Measurements from ENCODE around the gene TPST2.

TPST2 gene

DNA sequence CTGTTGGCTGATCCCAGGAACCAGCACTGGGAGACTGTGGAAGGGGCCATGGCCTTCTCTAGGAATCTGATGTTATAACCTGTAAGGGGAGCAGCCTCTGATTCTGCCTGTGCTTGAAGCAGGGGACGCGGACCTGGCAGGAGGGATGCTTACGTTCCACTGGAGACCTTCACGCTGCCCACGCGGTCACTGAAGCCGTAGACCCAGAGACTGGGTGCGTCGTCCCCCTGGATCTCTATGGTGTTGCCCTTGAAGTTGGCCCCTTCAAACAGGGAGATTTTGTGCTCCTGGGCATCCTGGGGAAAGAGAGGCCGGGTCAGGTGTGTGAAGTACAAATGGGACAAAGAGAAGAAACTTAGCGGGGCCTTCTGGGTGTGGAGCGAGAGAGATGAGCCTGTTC lies 11.8 kb upstream of the TPST2 start:
- no peaks in the 10 kb centered on the region for H3K9me3 ChIP-seq (ENCODE audit: control insufficient read depth, insufficient read depth, low read length)
- no peaks in the 10 kb centered on the region for H3K36me3 ChIP-seq (ENCODE audit: insufficient read depth, low read length)
- H3K9ac ChIP-seq (ENCODE audit: low read depth, low read length) = no peak overlapping the region
- no peaks in the 10 kb centered on the region for H3K4me1 ChIP-seq (ENCODE audit: insufficient read depth, low read length)

- Histone ChIP-seq H3K9ac (ENCODE audit: low read depth, low read length) (no peak overlapping the region), H3K4me1 (ENCODE audit: insufficient read depth, low read length) (no peaks in the 10 kb centered on the region), H3K9me3 (ENCODE audit: control insufficient read depth, insufficient read depth, low read length) (no peaks in the 10 kb centered on the region), H3K36me3 (ENCODE audit: insufficient read depth, low read length) (no peaks in the 10 kb centered on the region)
Observed at GRCh38 chr22:26599505-26599904, 9.6 kb upstream of the TPST2 start.

GRCh38 chr22:26597480-26597879 lies 7.5 kb upstream of the TPST2 start:
- no peaks in the 10 kb centered on the region for H3K36me3 ChIP-seq (ENCODE audit: insufficient read depth, low read length)
- no peaks in the 10 kb centered on the region for H3K4me1 ChIP-seq (ENCODE audit: insufficient read depth, low read length)
- H3K9ac ChIP-seq (ENCODE audit: low read depth, low read length) = no peak overlapping the region
- H3K9me3 ChIP-seq (ENCODE audit: control insufficient read depth, insufficient read depth, low read length) = no peaks in the 10 kb centered on the region

- Histone ChIP-seq H3K9ac (ENCODE audit: low read depth, low read length) (no peak overlapping the region), H3K4me1 (ENCODE audit: insufficient read depth, low read length) (peaks cover 3% of the 10 kb centered on the region; the same call in 1 of the 2 replicates)
Observed at GRCh38 chr22:26597026-26597425, 7.1 kb upstream of the TPST2 start.

GRCh38 chr22:26593763-26594162 lies 3.8 kb upstream of the TPST2 start:
- H3K9me3 ChIP-seq (ENCODE audit: control insufficient read depth, insufficient read depth, low read length) = no peaks in the 10 kb centered on the region
- no peak overlapping the region for H3K9ac ChIP-seq (ENCODE audit: low read depth, low read length)
- H3K4me1 ChIP-seq (ENCODE audit: insufficient read depth, low read length) = peaks cover 9% of the 10 kb centered on the region; the same call in 1 of the 2 replicates
- no peaks in the 10 kb centered on the region for H3K36me3 ChIP-seq (ENCODE audit: insufficient read depth, low read length)

More at GRCh38 chr22:26597026-26597425, 7.1 kb upstream of the TPST2 start:
- no peaks in the 10 kb centered on the region for H3K9me3 ChIP-seq (ENCODE audit: control insufficient read depth, insufficient read depth, low read length)
- H3K36me3 ChIP-seq (ENCODE audit: insufficient read depth, low read length) = no peaks in the 10 kb centered on the region

- no peak overlapping the region for H3K9ac ChIP-seq (ENCODE audit: low read depth, low read length)
- peaks cover 3% of the 10 kb centered on the region; the same call in 1 of the 2 replicates for H3K36me3 ChIP-seq (ENCODE audit: insufficient read depth, low read length)
- peaks cover 9% of the 10 kb centered on the region; the same call in 1 of the 2 replicates for H3K4me1 ChIP-seq (ENCODE audit: insufficient read depth, low read length)
- no peaks in the 10 kb centered on the region for H3K9me3 ChIP-seq (ENCODE audit: control insufficient read depth, insufficient read depth, low read length)
Observed at GRCh38 chr22:26592421-26592891, 2.5 kb upstream of the TPST2 start.

DNA sequence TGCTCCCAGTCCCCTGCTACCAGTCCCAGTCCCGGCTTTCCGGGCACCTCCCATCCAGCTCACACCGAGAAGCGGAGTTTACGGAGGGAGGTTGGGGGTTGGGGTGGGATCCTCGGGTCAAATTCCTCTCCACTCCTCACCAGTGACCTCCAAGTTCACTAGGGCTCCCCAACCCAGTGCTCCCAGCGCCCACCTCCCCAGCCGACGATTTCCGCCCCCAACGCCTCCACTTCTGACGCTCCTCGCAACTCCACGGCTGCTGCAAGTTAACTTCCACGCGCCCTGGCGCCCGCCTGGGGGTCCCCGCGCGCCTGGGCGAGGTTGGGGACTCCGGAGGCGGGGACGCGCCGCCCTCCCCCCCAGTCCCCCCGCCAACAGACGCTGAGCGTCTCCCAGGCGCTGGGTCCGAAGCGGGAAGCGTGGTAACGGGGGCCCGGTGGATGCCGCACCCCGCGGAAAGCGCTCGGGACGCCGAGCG lies 526 bp downstream of the TPST2 start:
- H3K9me3 ChIP-seq (ENCODE audit: control insufficient read depth, insufficient read depth, low read length) = no peaks in the 10 kb centered on the region
- peaks cover 5% of the 10 kb centered on the region; the same call in 1 of the 2 replicates for H3K36me3 ChIP-seq (ENCODE audit: insufficient read depth, low read length)
- peak overlapping the region; percentile 62 for H3K9ac ChIP-seq (ENCODE audit: low read depth, low read length)
- H3K4me1 ChIP-seq (ENCODE audit: insufficient read depth, low read length) = peaks cover 16% of the 10 kb centered on the region

DNA sequence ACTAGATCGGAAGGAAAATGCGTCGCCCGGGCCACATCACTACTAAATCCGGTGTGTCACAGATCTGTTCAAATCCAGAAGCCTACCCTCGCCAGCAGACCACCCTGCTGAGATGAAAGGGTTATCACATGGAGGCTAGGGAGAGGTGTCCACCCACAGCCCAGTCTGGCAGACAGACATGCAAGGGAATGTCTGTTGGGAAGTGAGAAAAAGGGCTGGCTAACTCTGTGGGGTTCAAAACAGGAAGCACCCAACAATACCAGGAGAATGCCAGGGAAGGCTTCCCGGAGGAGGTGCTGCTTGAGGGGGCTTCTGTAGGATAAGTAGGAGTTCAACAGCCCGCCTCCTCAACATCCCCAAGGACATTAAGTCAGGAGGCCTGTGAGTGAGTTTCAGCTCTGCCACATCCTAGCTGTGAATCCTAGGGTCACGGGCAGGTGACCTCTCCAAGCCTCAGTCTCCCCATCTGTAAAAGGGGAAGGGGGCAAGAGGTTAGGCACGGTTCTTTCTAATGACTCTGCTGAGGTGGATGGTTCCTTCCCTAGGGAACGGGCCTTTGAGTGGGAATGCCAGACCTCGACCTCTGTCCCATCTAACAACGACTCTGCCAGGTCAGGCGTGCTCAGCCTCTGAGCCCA lies 1.1 kb downstream of the TPST2 start:
- peak overlapping the region; percentile 62 for H3K9ac ChIP-seq (ENCODE audit: low read depth, low read length)
- H3K4me1 ChIP-seq (ENCODE audit: insufficient read depth, low read length) = peaks cover 16% of the 10 kb centered on the region
- peaks cover 5% of the 10 kb centered on the region; the same call in 1 of the 2 replicates for H3K36me3 ChIP-seq (ENCODE audit: insufficient read depth, low read length)

DNA sequence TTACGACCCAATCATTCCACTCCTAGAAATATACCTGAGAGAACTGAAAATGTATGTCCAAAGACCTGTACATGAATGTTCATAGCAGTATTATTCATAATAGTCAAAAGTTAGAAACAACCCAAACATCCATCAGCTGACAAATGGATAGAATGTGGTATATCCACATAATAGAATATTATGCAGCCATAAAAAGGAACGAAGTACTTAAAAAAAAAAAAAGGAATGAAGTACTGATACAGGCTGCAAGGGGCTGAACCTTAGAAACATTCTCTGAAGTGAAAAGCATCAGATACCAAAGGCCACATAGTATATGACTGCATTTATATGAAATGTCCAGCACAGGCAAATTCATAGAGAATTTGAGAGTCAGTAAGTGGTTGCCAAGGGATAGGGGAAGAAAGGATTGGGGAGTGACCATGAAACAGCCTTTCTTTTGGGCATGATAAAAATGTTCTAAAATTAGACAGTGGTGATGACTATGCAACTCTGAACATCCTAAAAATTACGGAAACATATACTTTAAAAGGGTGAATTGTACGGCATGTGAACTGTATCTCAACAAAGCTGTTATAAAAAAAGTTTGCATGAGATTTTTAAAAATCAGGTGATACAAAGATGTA lies 1.8 kb downstream of the TPST2 start:
- Histone ChIP-seq H3K9ac (ENCODE audit: low read depth, low read length) (no peak overlapping the region), H3K36me3 (ENCODE audit: insufficient read depth, low read length) (peaks cover 5% of the 10 kb centered on the region; the same call in 1 of the 2 replicates), H3K4me1 (ENCODE audit: insufficient read depth, low read length) (peaks cover 16% of the 10 kb centered on the region), H3K9me3 (ENCODE audit: control insufficient read depth, insufficient read depth, low read length) (no peaks in the 10 kb centered on the region)

More for the DNA sequence above, 1.1 kb downstream of the TPST2 start:
- H3K9me3 ChIP-seq (ENCODE audit: control insufficient read depth, insufficient read depth, low read length) = no peaks in the 10 kb centered on the region

DNA sequence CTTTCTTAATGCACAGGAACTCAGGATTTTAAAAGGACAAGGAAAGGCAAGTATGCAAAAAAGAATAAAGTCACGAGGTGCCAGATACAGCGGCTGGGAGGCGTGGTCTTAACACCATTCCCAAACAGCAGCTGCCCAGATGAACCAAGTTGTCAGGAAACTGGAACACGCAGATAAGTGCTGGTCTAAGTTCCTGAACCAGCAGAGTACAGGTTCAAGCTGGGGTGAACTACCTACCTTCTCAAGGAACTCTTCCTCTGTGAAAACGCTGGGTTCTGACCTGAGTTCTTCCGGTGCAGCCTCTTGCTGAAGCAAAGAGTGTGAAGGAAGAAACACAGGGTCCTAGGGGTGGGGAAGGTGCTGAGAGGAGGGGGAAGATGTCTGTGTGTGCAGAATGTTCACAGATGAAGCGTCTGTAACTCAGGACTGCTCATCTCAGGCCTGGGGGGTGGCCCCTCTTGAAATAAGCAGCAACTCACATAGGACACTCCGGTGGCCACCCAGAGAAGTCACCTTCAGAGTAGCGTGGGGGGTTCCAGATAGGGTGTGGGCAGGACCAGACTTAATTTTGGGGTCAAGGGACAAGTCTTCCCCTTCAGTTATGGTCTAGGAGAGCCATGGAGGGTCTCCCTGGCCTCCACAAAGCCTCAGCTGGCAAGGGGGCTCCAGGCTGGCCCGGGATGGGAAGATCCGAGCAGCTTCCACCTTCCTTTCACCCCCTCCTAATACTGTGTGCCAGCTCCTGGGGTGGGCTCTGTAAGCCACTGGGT lies 3.2 kb downstream of the TPST2 start:
- no peaks in the 10 kb centered on the region for H3K9me3 ChIP-seq (ENCODE audit: control insufficient read depth, insufficient read depth, low read length)
- H3K36me3 ChIP-seq (ENCODE audit: insufficient read depth, low read length) = peaks cover 5% of the 10 kb centered on the region; the same call in 1 of the 2 replicates
- no peak overlapping the region for H3K9ac ChIP-seq (ENCODE audit: low read depth, low read length)
- H3K4me1 ChIP-seq (ENCODE audit: insufficient read depth, low read length) = peaks cover 14% of the 10 kb centered on the region

- peaks cover 19% of the 10 kb centered on the region for H3K4me1 ChIP-seq (ENCODE audit: insufficient read depth, low read length)
Observed at GRCh38 chr22:26585104-26585790, 4.7 kb downstream of the TPST2 start.

DNA sequence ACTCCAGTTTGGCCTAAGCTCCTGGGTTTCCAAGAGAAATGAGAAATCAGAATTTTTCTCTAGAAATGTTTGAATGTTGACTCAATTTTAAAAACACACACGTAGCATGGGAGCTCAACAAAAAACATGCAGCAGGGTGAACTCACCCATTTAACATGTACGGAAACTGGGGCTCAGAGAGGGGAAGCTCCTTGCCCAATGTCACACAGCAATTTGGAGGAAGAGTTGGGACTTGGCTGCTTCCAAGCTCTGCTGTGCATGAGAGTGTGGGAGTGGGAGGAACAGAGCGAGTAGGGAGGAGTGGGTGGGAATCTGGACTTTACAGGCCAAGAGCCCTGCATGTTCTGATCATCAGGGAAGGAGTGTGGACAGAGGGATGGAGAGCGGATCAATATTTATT lies 5.9 kb downstream of the TPST2 start:
- no peaks in the 10 kb centered on the region for H3K9me3 ChIP-seq (ENCODE audit: control insufficient read depth, insufficient read depth, low read length)
- H3K9ac ChIP-seq (ENCODE audit: low read depth, low read length) = no peak overlapping the region
- H3K36me3 ChIP-seq (ENCODE audit: insufficient read depth, low read length) = peaks cover 5% of the 10 kb centered on the region; the same call in 1 of the 2 replicates
- H3K4me1 ChIP-seq (ENCODE audit: insufficient read depth, low read length) = peaks cover 30% of the 10 kb centered on the region

More at GRCh38 chr22:26585104-26585790, 4.7 kb downstream of the TPST2 start:
- Histone ChIP-seq H3K9me3 (ENCODE audit: control insufficient read depth, insufficient read depth, low read length) (no peaks in the 10 kb centered on the region), H3K36me3 (ENCODE audit: insufficient read depth, low read length) (peaks cover 5% of the 10 kb centered on the region; the same call in 1 of the 2 replicates), H3K9ac (ENCODE audit: low read depth, low read length) (no peak overlapping the region)

GRCh38 chr22:26581633-26582168 lies 8.2 kb downstream of the TPST2 start:
- Histone ChIP-seq H3K9ac (ENCODE audit: low read depth, low read length) (no peak overlapping the region), H3K9me3 (ENCODE audit: control insufficient read depth, insufficient read depth, low read length) (no peaks in the 10 kb centered on the region), H3K36me3 (ENCODE audit: insufficient read depth, low read length) (no peaks in the 10 kb centered on the region; the same call in 1 of the 2 replicates), H3K4me1 (ENCODE audit: insufficient read depth, low read length) (peaks cover 31% of the 10 kb centered on the region)
